IMR-90 (cell line): ENCODE data around the gene GARIN3. TPM values are rescaled to one million over a fixed set of nuclear protein-coding genes. Genes with fewer than 3 reads are reported as not detected.

Experiments used
- ATAC-seq: fragments of 200-7000 bp; cut with Tn5 transposase; 2 replicates; pipeline ENCODE4 v1.9.1; 2020; ENCODE audit warnings: low read depth, mild to moderate bottlenecking, moderate library complexity
- BruUV-seq: library from RNA; stranded (reverse); fragments of 400-500 nt; replicated peaks from 2 replicates; lab custom pipeline; 2021; lab: Mats Ljungman, UMichigan
- CTCF ChIA-PET: fragments of 300-600 bp; formaldehyde crosslinking; extraction: SDS; loops from one replicate; lab custom pipeline; 2021; ENCODE audit warnings: antibody characterized with exemption; lab: Yijun Ruan, JAX
- POLR2A ChIA-PET: fragments of 300-600 bp; sonication (Branson Sonifier 250); formaldehyde crosslinking; loops from one replicate; lab custom pipeline; 2022; ENCODE audit warnings: antibody characterized with exemption; ENCODE audit not compliant: unreplicated experiment; lab: Charles Lee
- DNase-seq: peaks from one replicate; pipeline ENCODE4 v3.0.0; 2013
- H2AFZ ChIP-seq: replicated peaks from 2 replicates; pipeline ENCODE3; 2013; ENCODE audit warnings: low read length, mild to moderate bottlenecking; ENCODE audit not compliant: poor library complexity
- H2AK5ac ChIP-seq: 2 replicates; pipeline ENCODE4 v1.6.1; 2013; ENCODE audit warnings: low read depth, low read length, inconsistent platforms
- H2AK9ac ChIP-seq: replicated peaks from 2 replicates; pipeline ENCODE3; 2013; ENCODE audit warnings: mild to moderate bottlenecking, low read depth, low read length, moderate library complexity; ENCODE audit not compliant: poor library complexity
- H2BK120ac ChIP-seq: 2 replicates; pipeline ENCODE4 v1.6.1; 2013; ENCODE audit warnings: low read depth, low read length, inconsistent platforms
- H2BK15ac ChIP-seq: 3 replicates; pipeline ENCODE4 v1.6.1; 2013; ENCODE audit warnings: low read depth, low read length, inconsistent platforms
- H2BK20ac ChIP-seq: 2 replicates; pipeline ENCODE4 v1.6.1; 2013; ENCODE audit warnings: low read depth, mild to moderate bottlenecking, inconsistent platforms, low read length, moderate library complexity
- H2BK5ac ChIP-seq: 2 replicates; pipeline ENCODE4 v1.6.1; 2013; ENCODE audit warnings: mild to moderate bottlenecking, low read depth, low read length, inconsistent platforms; ENCODE audit not compliant: poor library complexity, severe bottlenecking
- H3K14ac ChIP-seq: replicated peaks from 2 replicates; pipeline ENCODE4 v1.6.1; 2013; ENCODE audit warnings: low read depth, low read length, inconsistent platforms
- H3K18ac ChIP-seq: 2 replicates; pipeline ENCODE4 v1.6.1; 2013; ENCODE audit warnings: low read depth, low read length, control low read depth
- H3K23ac ChIP-seq: 2 replicates; pipeline ENCODE4 v1.6.1; 2013; ENCODE audit warnings: low read depth, low read length, inconsistent platforms
- H3K27ac ChIP-seq: 2 replicates; pipeline ENCODE4 v1.5.1; 2013; ENCODE audit warnings: mild to moderate bottlenecking, control low read depth, low read length; ENCODE audit not compliant: insufficient read depth
- H3K27me3 ChIP-seq: 2 replicates; pipeline ENCODE4 v1.6.1; 2013; ENCODE audit warnings: low read length; ENCODE audit not compliant: control insufficient read depth, insufficient read depth
- H3K36me3 ChIP-seq: 2 replicates; pipeline ENCODE4 v1.6.1; 2013; ENCODE audit warnings: low read length, mixed read lengths; ENCODE audit not compliant: control insufficient read depth, insufficient read depth
- H3K4ac ChIP-seq: 2 replicates; pipeline ENCODE4 v1.6.1; 2013; ENCODE audit warnings: low read depth, low read length, inconsistent platforms
- H3K4me1 ChIP-seq: 2 replicates; pipeline ENCODE4 v1.6.1; 2013; ENCODE audit warnings: low read length, mixed read lengths; ENCODE audit not compliant: control insufficient read depth, insufficient read depth
- H3K4me2 ChIP-seq: 2 replicates; pipeline ENCODE4 v1.6.1; 2013; ENCODE audit warnings: low read depth, mild to moderate bottlenecking, control low read depth, low read length, moderate library complexity
- H3K4me3 ChIP-seq: 2 replicates; pipeline ENCODE4 v1.5.1; 2013; ENCODE audit warnings: low read depth, mild to moderate bottlenecking, control low read depth, low read length, moderate library complexity; ENCODE audit not compliant: insufficient read depth
- H3K56ac ChIP-seq: 2 replicates; pipeline ENCODE4 v1.6.1; 2013; ENCODE audit warnings: low read length, inconsistent platforms; ENCODE audit not compliant: insufficient read depth; ENCODE audit errors: extremely low read depth
- H3K79me1 ChIP-seq, 2 experiments: 2 replicates each; pipeline ENCODE4 v1.6.1; 2013; ENCODE audit warnings: low read length in 2 of 2, inconsistent platforms in 1 of 2, low read depth in 1 of 2
- H3K9ac ChIP-seq: 2 replicates; pipeline ENCODE4 v1.6.1; 2013; ENCODE audit warnings: low read depth, low read length, control low read depth
- H3K9me1 ChIP-seq: 2 replicates; pipeline ENCODE4 v1.6.1; 2013; ENCODE audit warnings: low read length, inconsistent platforms; ENCODE audit not compliant: insufficient read depth
- H3K9me3 ChIP-seq: 2 replicates; pipeline ENCODE4 v1.6.1; 2013; ENCODE audit warnings: low read length; ENCODE audit not compliant: control insufficient read depth, insufficient read depth
- H4K20me1 ChIP-seq: 2 replicates; pipeline ENCODE4 v1.6.1; 2013; ENCODE audit warnings: low read length, inconsistent platforms; ENCODE audit not compliant: insufficient read depth
- H4K5ac ChIP-seq: 2 replicates; pipeline ENCODE4 v1.6.1; 2013; ENCODE audit warnings: mild to moderate bottlenecking, low read depth, low read length, control low read depth
- H4K8ac ChIP-seq, 2 experiments: 2 replicates each; pipeline ENCODE4 v1.6.1; 2013; ENCODE audit warnings: low read depth in 2 of 2, low read length in 2 of 2, control low read depth in 1 of 2, inconsistent platforms in 1 of 2
- H4K91ac ChIP-seq: 2 replicates; pipeline ENCODE4 v1.6.1; 2013; ENCODE audit warnings: low read depth, low read length, inconsistent platforms; ENCODE audit not compliant: insufficient read depth
- BHLHE40 ChIP-seq: fragments of 150-350 bp; IDR thresholded peaks from 2 replicates; pipeline ENCODE4 v1.6.1; 2016; ENCODE audit warnings: mild to moderate bottlenecking, low read depth, low read length
- CEBPB ChIP-seq: IDR thresholded peaks from 2 replicates; pipeline ENCODE4 v1.6.1; 2012; ENCODE audit warnings: low read depth, low read length, improper control_type of control experiment
- CHD1 ChIP-seq: IDR thresholded peaks from 2 replicates; pipeline ENCODE4 v1.6.1; 2012; ENCODE audit warnings: low read depth, low read length, improper control_type of control experiment
- CTCF ChIP-seq: conservative IDR thresholded peaks from 2 replicates; pipeline ENCODE4 v1.5.1; 2012; ENCODE audit warnings: mild to moderate bottlenecking, low read depth, low read length, improper control_type of control experiment
- ELK1 ChIP-seq: fragments of 150-350 bp; IDR thresholded peaks from 2 replicates; pipeline ENCODE4 v1.6.1; 2016; ENCODE audit warnings: low read depth, mild to moderate bottlenecking, low read length, moderate library complexity, borderline replicate concordance
- FOS ChIP-seq: fragments of 150-350 bp; IDR thresholded peaks from 2 replicates; pipeline ENCODE4 v1.6.1; 2016; ENCODE audit warnings: low read depth, low read length
- MAFK ChIP-seq: IDR thresholded peaks from 2 replicates; pipeline ENCODE4 v1.6.1; 2012; ENCODE audit warnings: low read depth, low read length, improper control_type of control experiment
- MAZ ChIP-seq: IDR thresholded peaks from 2 replicates; pipeline ENCODE4 v1.6.1; 2012; ENCODE audit warnings: low read depth, mild to moderate bottlenecking, low read length, improper control_type of control experiment, moderate library complexity, borderline replicate concordance
- MXI1 ChIP-seq: IDR thresholded peaks from 2 replicates; pipeline ENCODE4 v1.6.1; 2012; ENCODE audit warnings: low read depth, mild to moderate bottlenecking, low read length, moderate library complexity, borderline replicate concordance
- NFE2L2 ChIP-seq: fragments of 150-350 bp; IDR thresholded peaks from 2 replicates; pipeline ENCODE4 v1.6.1; 2016; ENCODE audit warnings: low read depth, mild to moderate bottlenecking, low read length
- POLR2A ChIP-seq: IDR thresholded peaks from 2 replicates; pipeline ENCODE4 v1.6.1; 2012; ENCODE audit warnings: mild to moderate bottlenecking, low read depth, low read length
- RAD21 ChIP-seq: IDR thresholded peaks from 2 replicates; pipeline ENCODE4 v1.6.1; 2012; ENCODE audit warnings: low read length, improper control_type of control experiment
- RCOR1 ChIP-seq: IDR thresholded peaks from 2 replicates; pipeline ENCODE4 v1.6.1; 2012; ENCODE audit warnings: mild to moderate bottlenecking, low read length, improper control_type of control experiment; ENCODE audit not compliant: insufficient replicate concordance
- RFX5 ChIP-seq: IDR thresholded peaks from 2 replicates; pipeline ENCODE4 v1.8.0; 2012; ENCODE audit warnings: low read depth, mild to moderate bottlenecking, low read length, moderate library complexity
- SMC3 ChIP-seq: fragments of 150-350 bp; IDR thresholded peaks from 2 replicates; pipeline ENCODE4 v1.6.1; 2016; ENCODE audit warnings: low read depth, mild to moderate bottlenecking, antibody characterized with exemption, low read length, moderate library complexity
- USF2 ChIP-seq: fragments of 150-350 bp; IDR thresholded peaks from 2 replicates; pipeline ENCODE4 v1.6.1; 2017; ENCODE audit warnings: mild to moderate bottlenecking, antibody characterized with exemption, low read length, low read depth
- WGBS, 2 experiments: methylation state at CpG; one replicate each; pipeline versions ENCODE4 v1.1.5 to v1.1.7; 2013; ENCODE audit warnings: missing lambda C conversion rate in 2 of 2; ENCODE audit not compliant: insufficient read length in 1 of 2; ENCODE audit errors: extremely low coverage in 2 of 2; 5-methylcytosine and 5-hydroxymethylcytosine counted together
- dilution Hi-C: fragments of 300-500 bp; cut with HindIII; formaldehyde crosslinking; loops from one replicate; pipeline ENCODE4 v1.14.3; 2018; ENCODE audit warnings: low sequenced_read_pairs; ENCODE audit not compliant: unreplicated experiment
- in situ Hi-C: fragments of 300-500 bp; cut with MboI; formaldehyde crosslinking; loops from 3 replicates; pipeline ENCODE4 v1.14.3; 2019; ENCODE audit warnings: low sequenced_read_pairs, inconsistent platforms, mixed read lengths
- intact Hi-C: fragments of 100-400 bp; cut with micrococcal nuclease; formaldehyde crosslinking; loops from 2 replicates; pipeline ENCODE4 v1.10.0; 2022
- polyA plus RNA-seq, 3 experiments: library from polyadenylated mRNA; depleted of rRNA; stranded (reverse); fragments of >200 nt; gene quantifications; 2 replicates each; pipeline ENCODE4 v1.2.3, GENCODE V29; 2012; ENCODE audit warnings: low replicate concordance in 1 of 3
- total RNA-seq: library from RNA; depleted of rRNA; stranded (reverse); fragments of >200 nt; gene quantifications from 2 replicates; pipeline ENCODE4 v1.2.3, GENCODE V29; 2012

GARIN3 gene
- total and polyA plus RNA-seq, 2 of the 4 experiments (the other 2 are of a cell fraction): not detected

GRCh38 chr5:157204765-157205164, 38.7 kb upstream of the GARIN3 start:
- H3K4me2 ChIP-seq: no peak overlapping the region
- H2BK20ac ChIP-seq: no peak overlapping the region
- in situ Hi-C loops (no loop called here), dilution Hi-C loops (no loop called here), intact Hi-C loops (no loop called here)
- no peaks in the 10 kb centered on the region for H4K20me1 ChIP-seq
- H3K4ac ChIP-seq: no peak overlapping the region
- no peak overlapping the region for H3K9ac ChIP-seq
- no peaks in the 10 kb centered on the region for H3K9me3 ChIP-seq
- DNase-seq (no peak), ATAC-seq (no peak)
- H3K4me3 ChIP-seq: no peak overlapping the region
- no peak overlapping the region for H2BK5ac ChIP-seq
- H2BK15ac ChIP-seq: no peak overlapping the region
- H3K56ac ChIP-seq: no peak overlapping the region
- H3K18ac ChIP-seq: no peak overlapping the region
- no peaks in the 10 kb centered on the region for H3K36me3 ChIP-seq
- no peak overlapping the region for H2BK120ac ChIP-seq
- TF ChIP-seq CHD1 (no peak), CTCF (no peak), RCOR1 (no peak), BHLHE40 (no peak), CEBPB (no peak), RAD21 (no peak), MXI1 (no peak), SMC3 (no peak), USF2 (no peak), ELK1 (no peak), RFX5 (no peak), FOS (no peak), MAZ (no peak), NFE2L2 (no peak), MAFK (no peak), POLR2A (no peak)
- H3K14ac ChIP-seq: no peak overlapping the region
- no peaks in the 10 kb centered on the region for H3K4me1 ChIP-seq
- no CpG with 5 or more reads among the region's 4 CpGs for WGBS, 2 experiments
- H4K91ac ChIP-seq: no peak overlapping the region
- no peaks in the 10 kb centered on the region for H3K79me1 ChIP-seq
- H2AK5ac ChIP-seq: no peak overlapping the region
- no peaks in the 10 kb centered on the region for H3K9me1 ChIP-seq
- no peak overlapping the region for H3K23ac ChIP-seq
- CTCF ChIA-PET: interaction anchor here (0.7 kb wide), 1 partner anchor 17 kb away, joined by 3 read pairs; no protein-coding TSS in a partner anchor
- no TSS peak for BruUV-seq
- no peaks in the 10 kb centered on the region for H3K27me3 ChIP-seq
- H2AK9ac ChIP-seq: no peak overlapping the region
- no peak overlapping the region for H3K27ac ChIP-seq
- no peak overlapping the region for H4K8ac ChIP-seq
- POLR2A ChIA-PET: interaction anchor here (0.6 kb wide), 1 partner anchor 1293 kb away, joined by 3 read pairs; no protein-coding TSS in a partner anchor
- H4K5ac ChIP-seq: no peak overlapping the region
- no peak overlapping the region for H2AFZ ChIP-seq
